ENCODE data around the gene GRK3. TPM values are rescaled to one million over a fixed set of nuclear protein-coding genes. Genes with fewer than 3 reads are reported as not detected.
"Not testable (repeated sequence)": the region's sequence is repeated elsewhere in the genome, so short reads cannot be mapped to it uniquely, and the experiment has no call there.

The GRK3 gene
- total RNA-seq, 1 experiment from 2014 or later = 7.1 TPM

DNA sequence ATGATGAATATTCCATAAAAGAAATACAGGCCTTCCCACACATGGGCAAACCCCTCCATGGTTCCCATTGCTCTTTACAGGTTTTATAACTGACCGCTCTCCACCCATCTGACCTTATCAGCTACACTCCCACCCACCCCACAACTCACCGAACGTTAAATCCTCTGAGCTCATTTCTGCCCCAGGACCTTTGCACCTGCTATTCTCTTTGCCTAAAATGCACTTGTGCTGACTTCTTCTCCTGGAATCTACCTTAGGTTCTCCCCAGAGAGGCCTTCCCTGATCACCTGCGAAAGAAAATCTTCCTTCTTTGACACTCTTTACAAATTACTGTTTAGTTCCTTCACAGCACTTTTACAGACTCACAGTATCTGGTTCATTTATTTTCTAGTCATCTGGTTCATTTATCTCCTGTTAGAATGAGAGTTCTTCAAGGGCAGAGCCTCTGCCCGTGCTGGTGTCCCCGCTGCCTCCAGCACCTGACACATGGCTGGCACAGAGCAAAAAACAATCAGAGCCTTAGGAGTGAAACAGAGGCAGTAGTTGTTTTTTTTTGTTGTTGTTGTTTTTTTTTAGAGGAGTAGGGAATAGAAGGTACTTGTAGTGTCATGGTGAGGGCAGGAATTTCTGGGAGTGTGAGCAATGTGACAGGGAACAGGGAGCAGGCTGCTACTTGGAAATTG is 21.6 kb upstream of the GRK3 start:
- no peak overlapping the region for H3K4me3 ChIP-seq (ENCODE audit: insufficient read depth, low read depth, low read length)
- no peaks in the 10 kb centered on the region for H3K36me3 ChIP-seq (replicated peaks; ENCODE audit: control insufficient read depth, insufficient read depth, low read length)
- DNase-seq = no peak
- no peaks in the 10 kb centered on the region for H3K27me3 ChIP-seq (ENCODE audit: control insufficient read depth, insufficient read depth, low read length)

- H3K36me3 ChIP-seq (replicated peaks; ENCODE audit: control insufficient read depth, insufficient read depth, low read length) = no peaks in the 10 kb centered on the region
- H3K27me3 ChIP-seq (ENCODE audit: control insufficient read depth, insufficient read depth, low read length) = no peaks in the 10 kb centered on the region
- DNase-seq = no peak
- H3K4me3 ChIP-seq (ENCODE audit: insufficient read depth, low read depth, low read length) = no peak overlapping the region
Measured at GRCh38 chr22:25545146-25545545, 19.3 kb upstream of the GRK3 start.

DNA sequence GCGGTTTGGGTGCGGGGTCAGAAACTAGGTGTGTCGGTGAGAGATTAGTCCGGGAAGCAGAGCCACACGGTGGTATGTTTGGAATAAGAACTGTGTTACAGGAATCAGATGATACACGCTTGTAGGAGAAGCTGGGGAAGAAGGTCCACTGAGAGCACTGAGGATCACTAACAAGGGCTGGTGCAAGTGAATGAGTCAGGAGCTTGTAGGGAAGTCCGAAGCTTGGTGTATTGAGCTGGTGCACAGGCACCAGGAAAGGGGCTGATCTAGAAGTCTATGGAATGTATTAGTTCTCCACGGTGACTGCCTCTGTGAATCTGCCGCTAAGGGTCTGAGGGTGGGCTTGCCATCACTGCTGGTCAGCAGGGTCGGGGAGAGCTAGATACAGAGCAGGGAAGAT is 18.8 kb upstream of the GRK3 start:
- DNase-seq = no peak

GRCh38 chr22:25546242-25546641 is 18.2 kb upstream of the GRK3 start:
- Histone ChIP-seq H3K36me3 (replicated peaks; ENCODE audit: control insufficient read depth, insufficient read depth, low read length) (no peaks in the 10 kb centered on the region), H3K27me3 (ENCODE audit: control insufficient read depth, insufficient read depth, low read length) (no peaks in the 10 kb centered on the region), H3K4me3 (ENCODE audit: insufficient read depth, low read depth, low read length) (no peak overlapping the region)
- DNase-seq = no peak

More for the DNA sequence above, 18.8 kb upstream of the GRK3 start:
- H3K4me3 ChIP-seq (ENCODE audit: insufficient read depth, low read depth, low read length) = no peak overlapping the region
- H3K27me3 ChIP-seq (ENCODE audit: control insufficient read depth, insufficient read depth, low read length) = no peaks in the 10 kb centered on the region
- no peaks in the 10 kb centered on the region for H3K36me3 ChIP-seq (replicated peaks; ENCODE audit: control insufficient read depth, insufficient read depth, low read length)

DNA sequence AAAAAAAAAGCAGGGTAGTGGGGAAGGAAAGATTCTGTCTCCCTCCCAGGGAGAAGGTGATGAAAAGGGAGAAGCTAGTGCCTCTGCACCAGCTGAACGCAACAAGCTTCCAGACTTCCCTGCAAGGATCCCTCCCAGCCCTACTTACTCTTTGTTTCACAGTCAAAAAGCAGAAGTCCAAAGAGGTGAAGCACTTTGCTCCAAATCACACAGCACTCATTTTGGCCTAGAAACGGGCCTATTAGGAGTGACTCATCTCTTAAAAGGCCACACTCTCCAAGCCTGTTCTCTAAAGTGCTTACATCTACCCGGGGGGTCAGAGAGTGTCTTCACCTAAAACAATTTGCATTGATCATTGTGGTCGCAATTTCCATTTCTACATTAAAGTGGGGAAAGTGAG is 17.7 kb upstream of the GRK3 start:
- Histone ChIP-seq H3K27me3 (ENCODE audit: control insufficient read depth, insufficient read depth, low read length) (no peaks in the 10 kb centered on the region), H3K4me3 (ENCODE audit: insufficient read depth, low read depth, low read length) (no peak overlapping the region), H3K36me3 (replicated peaks; ENCODE audit: control insufficient read depth, insufficient read depth, low read length) (no peaks in the 10 kb centered on the region)
- DNase-seq = no peak

GRCh38 chr22:25548866-25549464 is 15.5 kb upstream of the GRK3 start:
- DNase-seq = no peak
- Histone ChIP-seq H3K36me3 (replicated peaks; ENCODE audit: control insufficient read depth, insufficient read depth, low read length) (no peaks in the 10 kb centered on the region), H3K27me3 (ENCODE audit: control insufficient read depth, insufficient read depth, low read length) (no peaks in the 10 kb centered on the region), H3K4me3 (ENCODE audit: insufficient read depth, low read depth, low read length) (no peak overlapping the region)

DNA sequence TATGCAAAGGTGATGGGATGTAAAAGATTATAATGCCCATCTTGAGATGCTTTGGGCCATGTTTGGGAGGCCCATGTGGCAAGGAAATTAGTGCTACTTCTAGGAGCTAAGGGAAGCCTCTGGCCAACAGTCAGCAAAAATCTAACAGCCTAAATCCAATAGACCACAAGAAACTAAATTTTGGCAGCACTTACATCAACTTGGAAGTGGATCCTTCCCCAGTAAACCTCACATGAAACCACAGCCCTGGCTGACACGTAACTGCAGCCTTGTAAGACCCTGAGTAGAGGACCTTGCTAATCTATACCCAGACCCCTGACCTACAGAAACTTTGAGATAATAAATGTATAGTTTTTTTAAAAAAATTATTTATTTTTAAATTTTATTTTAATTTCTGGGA is 13.1 kb upstream of the GRK3 start:
- H3K4me3 ChIP-seq (ENCODE audit: insufficient read depth, low read depth, low read length) = no peak overlapping the region
- no peaks in the 10 kb centered on the region for H3K27me3 ChIP-seq (ENCODE audit: control insufficient read depth, insufficient read depth, low read length)
- H3K36me3 ChIP-seq (replicated peaks; ENCODE audit: control insufficient read depth, insufficient read depth, low read length) = no peaks in the 10 kb centered on the region
- no peak for DNase-seq

DNA sequence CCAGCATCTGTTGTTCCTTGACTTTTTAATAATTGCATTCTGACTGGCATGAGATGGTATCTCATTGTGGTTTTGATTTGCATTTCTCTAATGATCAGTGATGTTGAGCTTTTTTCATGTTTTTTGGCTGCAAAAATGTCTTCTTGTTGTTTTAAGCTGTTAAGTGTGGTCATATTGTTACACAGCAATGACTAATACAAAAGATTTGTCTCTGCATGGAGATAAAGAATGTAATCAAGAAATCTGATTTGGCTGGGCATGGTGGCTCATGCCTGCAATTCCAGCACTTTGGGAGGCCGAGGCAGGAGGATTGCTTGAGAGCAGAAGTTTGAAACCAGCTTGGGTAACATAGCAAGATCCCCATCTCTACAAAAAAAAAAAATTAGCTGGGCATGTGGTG is 12.1 kb upstream of the GRK3 start:
- not testable (repeated sequence) for H3K4me3 ChIP-seq (ENCODE audit: insufficient read depth, low read depth, low read length); H3K27me3 ChIP-seq (ENCODE audit: control insufficient read depth, insufficient read depth, low read length); DNase-seq; H3K36me3 ChIP-seq (replicated peaks; ENCODE audit: control insufficient read depth, insufficient read depth, low read length)

- Histone ChIP-seq H3K4me3 (ENCODE audit: insufficient read depth, low read depth, low read length) (no peak overlapping the region), H3K27me3 (ENCODE audit: control insufficient read depth, insufficient read depth, low read length) (no peaks in the 10 kb centered on the region), H3K36me3 (replicated peaks; ENCODE audit: control insufficient read depth, insufficient read depth, low read length) (no peaks in the 10 kb centered on the region)
- no peak for DNase-seq
Measured at GRCh38 chr22:25553131-25553530, 11.3 kb upstream of the GRK3 start.

- no peak overlapping the region for H3K4me3 ChIP-seq (ENCODE audit: insufficient read depth, low read depth, low read length)
- DNase-seq = no peak
- H3K27me3 ChIP-seq (ENCODE audit: control insufficient read depth, insufficient read depth, low read length) = no peaks in the 10 kb centered on the region
- H3K36me3 ChIP-seq (replicated peaks; ENCODE audit: control insufficient read depth, insufficient read depth, low read length) = no peaks in the 10 kb centered on the region
Measured at GRCh38 chr22:25554238-25554671, 10.2 kb upstream of the GRK3 start.

DNA sequence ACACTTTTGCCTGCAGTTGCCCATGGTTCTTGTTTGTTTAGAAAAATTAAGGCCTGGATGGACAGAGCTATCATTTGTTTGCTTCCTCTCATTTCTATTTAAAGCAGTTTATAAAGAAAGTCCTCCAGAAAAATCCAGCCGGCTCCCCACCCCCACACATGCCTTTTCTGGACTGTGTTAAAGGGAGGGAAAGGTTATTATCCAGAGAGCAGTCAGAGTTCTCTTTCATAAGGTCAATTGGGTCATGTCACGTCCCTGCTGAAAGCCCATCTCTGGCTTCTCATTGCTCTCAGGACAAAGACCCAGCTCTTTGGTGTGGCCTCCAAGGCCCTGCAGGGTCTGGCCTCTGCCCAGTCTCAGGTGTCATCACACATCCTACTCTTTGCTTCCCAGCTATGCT is 9.8 kb upstream of the GRK3 start:
- no peak for DNase-seq
- Histone ChIP-seq H3K27me3 (ENCODE audit: control insufficient read depth, insufficient read depth, low read length) (no peaks in the 10 kb centered on the region), H3K4me3 (ENCODE audit: insufficient read depth, low read depth, low read length) (no peak overlapping the region), H3K36me3 (replicated peaks; ENCODE audit: control insufficient read depth, insufficient read depth, low read length) (no peaks in the 10 kb centered on the region)

GRCh38 chr22:25555586-25555985 is 8.9 kb upstream of the GRK3 start:
- Histone ChIP-seq H3K27me3 (ENCODE audit: control insufficient read depth, insufficient read depth, low read length) (no peaks in the 10 kb centered on the region), H3K36me3 (replicated peaks; ENCODE audit: control insufficient read depth, insufficient read depth, low read length) (no peaks in the 10 kb centered on the region), H3K4me3 (ENCODE audit: insufficient read depth, low read depth, low read length) (no peak overlapping the region)
- DNase-seq = no peak

DNA sequence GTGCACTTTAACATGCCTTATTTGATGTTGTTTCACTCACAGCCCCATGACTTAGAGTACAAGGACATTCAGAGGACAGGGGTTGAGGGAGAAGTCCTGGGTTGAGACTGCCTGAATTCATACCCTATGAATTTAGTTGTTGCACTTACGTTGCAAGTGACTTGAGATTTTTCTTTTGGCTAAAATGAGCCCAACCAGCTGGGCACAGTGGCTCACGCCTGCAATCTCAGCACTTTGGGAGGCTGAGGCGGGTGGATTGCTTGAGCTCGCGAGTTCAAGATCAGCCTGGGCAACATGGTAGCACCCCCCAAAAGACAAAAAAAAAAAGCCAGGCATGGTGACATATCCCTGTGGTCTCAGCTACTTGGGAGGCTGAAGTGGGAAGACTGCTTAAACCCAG is 7.3 kb upstream of the GRK3 start:
- Histone ChIP-seq H3K4me3 (ENCODE audit: insufficient read depth, low read depth, low read length) (no peak overlapping the region), H3K27me3 (ENCODE audit: control insufficient read depth, insufficient read depth, low read length) (no peaks in the 10 kb centered on the region), H3K36me3 (replicated peaks; ENCODE audit: control insufficient read depth, insufficient read depth, low read length) (no peaks in the 10 kb centered on the region)
- no peak for DNase-seq

GRCh38 chr22:25558341-25558740 is 6.1 kb upstream of the GRK3 start:
- Histone ChIP-seq H3K4me3 (ENCODE audit: insufficient read depth, low read depth, low read length) (no peak overlapping the region), H3K27me3 (ENCODE audit: control insufficient read depth, insufficient read depth, low read length) (peaks cover 3% of the 10 kb centered on the region; the same call in 1 of the 2 replicates), H3K36me3 (replicated peaks; ENCODE audit: control insufficient read depth, insufficient read depth, low read length) (no peaks in the 10 kb centered on the region)
- no peak for DNase-seq

DNA sequence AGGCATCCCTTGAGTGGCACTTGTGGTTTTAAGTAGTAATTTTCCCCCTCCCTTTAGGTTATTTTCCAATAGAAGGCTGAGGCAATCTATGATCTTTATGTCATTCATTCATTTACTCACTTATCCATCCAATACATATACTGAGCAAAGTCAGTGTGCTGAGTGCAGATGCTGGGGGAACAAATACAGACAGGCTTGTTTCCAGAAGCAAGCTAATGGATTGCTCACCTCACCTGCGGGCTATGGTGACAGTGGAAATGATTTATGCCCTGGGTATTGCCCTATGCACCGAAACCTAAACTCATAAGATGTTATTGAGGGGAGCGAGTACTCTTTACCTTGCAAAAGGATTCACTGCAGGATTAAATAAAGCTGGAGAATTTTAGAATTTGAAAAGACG is 4.6 kb upstream of the GRK3 start:
- not testable (repeated sequence) for H3K27me3 ChIP-seq (ENCODE audit: control insufficient read depth, insufficient read depth, low read length); DNase-seq; H3K4me3 ChIP-seq (ENCODE audit: insufficient read depth, low read depth, low read length); H3K36me3 ChIP-seq (replicated peaks; ENCODE audit: control insufficient read depth, insufficient read depth, low read length)
